Transverse colon (tissue), 4 donors: ENCODE measurements around the gene OR2S2. TPM values are rescaled to one million over a fixed set of nuclear protein-coding genes. Genes with fewer than 3 reads are reported as not detected.
"Not testable (repeated sequence)": the region's sequence is repeated elsewhere in the genome, so short reads cannot be mapped to it uniquely, and the experiment has no call there.

Experiments used
- DNase-seq: peaks from one replicate; pipeline ENCODE4 v3.0.0-alpha.2; 2019
- H3K27ac ChIP-seq, 4 donors: fragments of 200-600 bp; sonication (generic); 2 replicates each; pipeline ENCODE4 v1.5.1; 2016 to 2018; ENCODE audit warnings: inconsistent platforms in 4 of 4
- H3K27me3 ChIP-seq: fragments of 200-600 bp; sonication (generic); 2 replicates; pipeline ENCODE4 v1.5.1; 2017; ENCODE audit warnings: inconsistent platforms
- H3K36me3 ChIP-seq, 4 donors: fragments of 200-600 bp; sonication (generic); 2 replicates each; pipeline ENCODE4 v1.5.1; 2017 to 2019; ENCODE audit warnings: inconsistent platforms in 4 of 4
- H3K4me1 ChIP-seq, 4 donors: fragments of 200-600 bp; sonication (generic); 2 replicates each; pipeline ENCODE4 v1.5.1; 2017 to 2020; ENCODE audit warnings: inconsistent platforms in 4 of 4
- H3K4me3 ChIP-seq, 4 donors: fragments of 200-600 bp; sonication (generic); 1 replicate in 1 of 4; 2 replicates in 3 of 4; pipeline versions ENCODE4 v1.5.1 to v1.6.1; 2017 to 2019; ENCODE audit warnings: inconsistent platforms in 4 of 4
- H3K9me3 ChIP-seq, 2 donors: fragments of 200-600 bp; sonication (generic); 2 replicates each; pipeline ENCODE4 v1.5.1; 2017 to 2019; ENCODE audit warnings: inconsistent platforms in 2 of 2
- CTCF ChIP-seq, 5 experiments: fragments of 200-600 bp in 3 of 5; fragments of 450-650 bp in 2 of 5; sonication (generic) in 3 of 5; IDR thresholded peaks; 1 replicate in 2 of 5; 2 replicates in 3 of 5; pipeline ENCODE4 v1.5.1; 2016 to 2017; ENCODE audit warnings: antibody characterized with exemption in 5 of 5, inconsistent platforms in 3 of 5, mild to moderate bottlenecking in 2 of 5, moderate library complexity in 1 of 5
- EP300 ChIP-seq: sonication (generic); formaldehyde crosslinking; IDR thresholded peaks from one replicate; pipeline ENCODE4 v1.6.1; 2017; ENCODE audit warnings: antibody characterized with exemption, low read depth
- POLR2A ChIP-seq: fragments of 450-650 bp; IDR thresholded peaks from one replicate; pipeline ENCODE4 v1.6.1; 2016; ENCODE audit warnings: antibody characterized with exemption, mild to moderate bottlenecking, moderate library complexity
- POLR2AphosphoS5 ChIP-seq, 3 donors: sonication (generic); formaldehyde crosslinking; IDR thresholded peaks; one replicate each; pipeline ENCODE4 v1.6.1; 2016; ENCODE audit warnings: antibody characterized with exemption in 3 of 3
- WGBS, 2 donors: methylation state at CpG; one replicate each; pipeline ENCODE4 v1.1.5; 2018; ENCODE audit warnings: low coverage in 1 of 2; 5-methylcytosine and 5-hydroxymethylcytosine counted together
- in situ Hi-C, 4 donors: fragments of 200-750 bp; cut with MboI; loops; one replicate each; pipeline versions ENCODE4 v1.15.0 to v1.15.1; 2017; ENCODE audit warnings: low sequenced_read_pairs in 3 of 4, low pct_ligation_motif_present in 1 of 4, low pct_unique_long_range_greater_than_20kb in 1 of 4
- intact Hi-C: fragments of 100-400 bp; cut with DNase I; formaldehyde crosslinking; loops from one replicate; pipeline ENCODE4 v1.15.1; 2023; ENCODE audit warnings: low total_unique reads
- total RNA-seq, 4 donors: library from RNA; depleted of rRNA; stranded (reverse); fragments of >200 nt; gene quantifications; one replicate each; pipeline ENCODE4 v1.1.0, GENCODE V29; 2016

The OR2S2 gene
- total RNA-seq, 4 donors from 2014 or later = not detected

DNA sequence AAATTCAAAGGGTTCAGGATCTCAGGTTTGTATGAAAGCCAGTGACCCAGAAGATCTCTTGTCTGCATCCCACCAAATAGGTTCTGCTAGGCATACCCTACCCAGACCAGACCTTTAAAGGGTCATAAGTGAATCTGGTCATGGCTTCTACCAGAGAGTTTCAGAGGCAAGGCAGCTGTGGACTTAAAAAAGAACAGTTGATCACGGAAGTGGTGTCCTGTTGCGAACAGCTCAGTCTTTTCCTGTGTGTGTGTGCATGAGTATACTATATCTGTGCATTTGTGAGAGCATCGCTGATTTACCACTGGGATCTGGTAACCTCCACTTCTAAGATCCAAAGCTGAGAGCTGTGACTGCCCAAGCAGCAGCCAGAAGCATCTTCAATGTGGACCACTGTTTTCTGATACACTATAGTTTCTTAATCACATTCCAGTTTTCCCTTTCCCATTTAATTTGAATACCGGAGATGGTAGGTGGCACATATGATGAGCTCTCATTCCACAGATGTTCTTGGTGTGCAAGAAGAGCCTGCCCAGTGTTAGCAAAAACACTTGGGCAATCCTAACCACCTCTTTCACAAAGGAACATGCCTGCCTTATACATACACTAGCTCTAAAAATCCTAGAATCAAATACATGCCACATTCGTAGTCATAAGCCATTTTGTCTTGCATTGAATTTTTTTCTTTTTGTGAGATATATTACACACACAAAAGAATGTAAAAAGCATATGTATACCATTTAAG is 36.2 kb upstream of the OR2S2 start:
- TF ChIP-seq POLR2AphosphoS5 (IDR thresholded peaks at IDR 0.05) (no peak), CTCF (IDR thresholded peaks at IDR 0.05) (no peak), EP300 (no peak), POLR2A (no peak)
- Histone ChIP-seq H3K4me1 (no peaks in the 10 kb centered on the region), H3K36me3 (no peaks in the 10 kb centered on the region), H3K9me3 (peaks cover 10% of the 10 kb centered on the region in 2 donors), H3K27ac (no peak overlapping the region), H3K27me3 (peaks cover 16% of the 10 kb centered on the region), H3K4me3 (no peak overlapping the region)
- WGBS, 2 donors = 55 to 80% methylated on average over 1 to 5 of the region's 5 CpGs
- in situ Hi-C loops = no loop called here
- no peak for DNase-seq
- intact Hi-C loops = loop anchor here (10.0 kb wide), 1 partner anchor 1311 kb away; no protein-coding TSS in a partner anchor

DNA sequence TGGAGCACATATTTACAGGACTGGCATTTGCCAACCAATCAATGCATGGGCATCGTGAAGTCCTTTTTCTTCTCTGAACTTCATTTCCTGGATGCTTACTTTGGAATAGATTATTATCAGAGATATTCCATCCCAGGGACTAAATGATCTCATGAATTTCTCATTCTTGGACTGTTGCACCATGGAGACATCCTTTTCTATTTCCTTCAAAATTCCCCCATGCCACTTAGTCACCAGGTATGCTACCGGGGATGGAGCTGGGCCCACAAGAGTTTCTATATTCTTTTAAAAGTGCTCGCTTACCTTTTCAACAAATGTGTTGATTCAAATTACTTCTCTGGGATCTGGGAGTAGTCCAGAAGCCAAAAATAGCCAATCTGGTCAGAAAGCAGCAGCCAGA is 35.2 kb upstream of the OR2S2 start:
- H3K27ac ChIP-seq, H3K4me3 ChIP-seq, H3K9me3 ChIP-seq, in situ Hi-C loops, H3K4me1 ChIP-seq, H3K36me3 ChIP-seq, DNase-seq: not testable (repeated sequence)
- peaks cover 16% of the 10 kb centered on the region for H3K27me3 ChIP-seq
- intact Hi-C loops = loop anchor here (10.0 kb wide), 1 partner anchor 1312 kb away; no protein-coding TSS in a partner anchor
- WGBS, 2 donors = 86 to 97% methylated on average over 3 of the region's 3 CpGs

GRCh38 chr9:35990155-35990554 is 32.2 kb upstream of the OR2S2 start:
- in situ Hi-C loops = no loop called here
- TF ChIP-seq CTCF (IDR thresholded peaks at IDR 0.05) (no peak), POLR2AphosphoS5 (IDR thresholded peaks at IDR 0.05) (no peak), EP300 (no peak), POLR2A (no peak)

DNA sequence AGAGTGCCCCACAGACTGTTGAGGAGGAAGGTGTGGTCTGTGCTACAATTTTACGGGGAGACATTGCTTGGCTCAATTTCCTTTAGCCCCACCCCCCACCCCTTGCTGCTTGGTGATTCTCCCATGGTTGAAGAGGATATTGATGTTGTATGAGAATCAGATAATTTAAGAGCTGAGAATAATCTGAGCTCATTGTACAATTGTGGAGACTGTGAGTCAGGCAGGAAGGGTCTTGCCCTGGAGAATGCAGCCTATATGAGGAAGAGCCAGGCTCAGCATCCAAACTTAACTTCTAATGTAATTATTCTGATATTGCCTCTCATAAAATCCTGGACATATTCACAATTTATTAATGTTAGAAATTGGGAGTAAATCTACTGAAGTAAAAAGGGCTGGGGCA is 26.1 kb upstream of the OR2S2 start:
- no peak for DNase-seq
- WGBS, 2 donors = 41% methylated on average over 1 of the region's 1 CpG; no CpG with 5 or more reads in 1 of the 2 donors
- Histone ChIP-seq H3K36me3 (no peaks in the 10 kb centered on the region), H3K27ac (no peak overlapping the region), H3K4me3 (no peak overlapping the region), H3K27me3 (peaks cover 7% of the 10 kb centered on the region), H3K4me1 (no peaks in the 10 kb centered on the region), H3K9me3 (no peaks in the 10 kb centered on the region)
- TF ChIP-seq POLR2A (no peak), EP300 (no peak), POLR2AphosphoS5 (IDR thresholded peaks at IDR 0.05) (no peak), CTCF (IDR thresholded peaks at IDR 0.05) (no peak)
- intact Hi-C loops (no loop called here), in situ Hi-C loops (no loop called here)

More at GRCh38 chr9:35990155-35990554, 32.2 kb upstream of the OR2S2 start:
- no peak overlapping the region for H3K4me3 ChIP-seq
- no peaks in the 10 kb centered on the region for H3K36me3 ChIP-seq
- WGBS, 2 donors = 79% methylated on average over 3 of the region's 3 CpGs; no CpG with 5 or more reads in 1 of the 2 donors
- H3K27ac ChIP-seq = no peak overlapping the region
- H3K27me3 ChIP-seq = peaks cover 20% of the 10 kb centered on the region
- no peaks in the 10 kb centered on the region for H3K9me3 ChIP-seq
- H3K4me1 ChIP-seq = no peaks in the 10 kb centered on the region
- intact Hi-C loops = loop anchor here (10.0 kb wide), 1 partner anchor 1315 kb away; no protein-coding TSS in a partner anchor
- DNase-seq = no peak
